MCF 10A (cell line): Measurements from ENCODE around the gene SNX22. TPM values are rescaled to one million over a fixed set of nuclear protein-coding genes. Genes with fewer than 3 reads are reported as not detected.
A peak's percentile ranks its signal among the peaks of the same experiment; 100 is the strongest.

Experiments used
- BruUV-seq: library from RNA; stranded (reverse); fragments of 400-500 nt; replicated peaks from 2 replicates; lab custom pipeline; 2021; lab: Mats Ljungman, UMichigan
- CTCF ChIA-PET: fragments of 300-600 bp; sonication (Branson Sonifier 250); formaldehyde crosslinking; extraction: SDS; loops from one replicate; lab custom pipeline; 2021; ENCODE audit warnings: antibody characterized with exemption, inconsistent platforms; lab: Yijun Ruan, JAX
- POLR2A ChIA-PET: fragments of 300-600, 350-650 bp; sonication (Branson Sonifier 250); formaldehyde crosslinking; extraction: SDS; loops from one replicate; lab custom pipeline; 2020; ENCODE audit warnings: antibody characterized with exemption, inconsistent platforms; lab: Yijun Ruan, JAX
- DNase-seq: peaks from one replicate; pipeline ENCODE4 v3.0.0-alpha.2; 2018; ENCODE audit not compliant: unreplicated experiment
- H3K27ac Mint-ChIP-seq: one replicate; pipeline ENCODE4 v1.8.0; 2022; ENCODE audit warnings: mild to moderate bottlenecking, low read depth, mixed read lengths; ENCODE audit not compliant: unreplicated experiment
- H3K27me3 Mint-ChIP-seq: one replicate; pipeline ENCODE4 v1.8.0; 2022; ENCODE audit warnings: mixed read lengths; ENCODE audit not compliant: insufficient read depth, unreplicated experiment
- H3K36me3 Mint-ChIP-seq: one replicate; pipeline ENCODE4 v1.8.0; 2022; ENCODE audit warnings: mild to moderate bottlenecking, moderate library complexity, mixed read lengths; ENCODE audit not compliant: insufficient read depth, unreplicated experiment
- H3K4me1 Mint-ChIP-seq: one replicate; pipeline ENCODE4 v1.8.0; 2022; ENCODE audit warnings: mixed read lengths; ENCODE audit not compliant: insufficient read depth, unreplicated experiment
- H3K4me3 Mint-ChIP-seq: one replicate; pipeline ENCODE4 v1.8.0; 2022; ENCODE audit warnings: mild to moderate bottlenecking, moderate library complexity, mixed read lengths; ENCODE audit not compliant: unreplicated experiment
- H3K9me3 Mint-ChIP-seq: one replicate; pipeline ENCODE4 v1.8.0; 2022; ENCODE audit warnings: mixed read lengths; ENCODE audit not compliant: unreplicated experiment
- CTCF ChIP-seq: fragments of 200-600 bp; IDR thresholded peaks from one replicate; pipeline ENCODE4 v1.8.0; 2022; ENCODE audit warnings: antibody characterized with exemption, mild to moderate bottlenecking; ENCODE audit not compliant: unreplicated experiment
- intact Hi-C: fragments of 100-400 bp; cut with micrococcal nuclease; formaldehyde crosslinking; loops from 2 replicates; pipeline ENCODE4 v1.14.1; 2022
- total RNA-seq: library from RNA; stranded (reverse); gene quantifications from 2 replicates; pipeline ENCODE4 v1.2.3, GENCODE V29; 2022

SNX22 gene
- total RNA-seq, 1 experiment from 2014 or later = 0.16 TPM

- no peaks in the 10 kb centered on the region for H3K9me3 Mint-ChIP-seq
- no peak overlapping the region for H3K27ac Mint-ChIP-seq
- intact Hi-C loops = no loop called here
- peaks cover 16% of the 10 kb centered on the region for H3K36me3 Mint-ChIP-seq
- TF ChIP-seq CTCF = no peak
- no peaks in the 10 kb centered on the region for H3K4me1 Mint-ChIP-seq
- ChIA-PET POLR2A (interaction anchor here (0.6 to 3.0 kb wide), 4 partner anchors 10 to 45 kb away, joined by 3 to 12 read pairs (median 7); partner anchors contain the start of gene PPIB), CTCF (no interaction called here)
- BruUV-seq = no TSS peak
- no peaks in the 10 kb centered on the region for H3K27me3 Mint-ChIP-seq
- DNase-seq = no peak
- no peak overlapping the region for H3K4me3 Mint-ChIP-seq
Observed at GRCh38 chr15:64148168-64148567, 3.4 kb upstream of the SNX22 start.

- no peak for DNase-seq
- Mint-ChIP-seq H3K4me1 (peaks cover 2% of the 10 kb centered on the region), H3K27me3 (no peaks in the 10 kb centered on the region), H3K36me3 (peaks cover 20% of the 10 kb centered on the region), H3K9me3 (no peaks in the 10 kb centered on the region), H3K4me3 (no peak overlapping the region), H3K27ac (no peak overlapping the region)
- no TSS peak for BruUV-seq
- intact Hi-C loops = no loop called here
- no peak for TF ChIP-seq CTCF
- POLR2A ChIA-PET = interaction anchor here (0.8 to 3.0 kb wide), 2 partner anchors 11 to 13 kb away, joined by 3 to 12 read pairs; no protein-coding TSS in a partner anchor
- CTCF ChIA-PET = no interaction called here
Observed at GRCh38 chr15:64148581-64148980, 3.0 kb upstream of the SNX22 start.

- Mint-ChIP-seq H3K27me3 (no peaks in the 10 kb centered on the region), H3K4me1 (peaks cover 6% of the 10 kb centered on the region), H3K4me3 (no peak overlapping the region), H3K9me3 (no peaks in the 10 kb centered on the region), H3K36me3 (peaks cover 20% of the 10 kb centered on the region), H3K27ac (peak overlapping the region; percentile 3)
- peak; percentile 35 for DNase-seq
- no TSS peak for BruUV-seq
- TF ChIP-seq CTCF = no peak
- intact Hi-C loops = no loop called here
- ChIA-PET CTCF (interaction anchor here (0.8 to 1.8 kb wide), 3 partner anchors 11 to 539 kb away, joined by 3 to 4 read pairs (median 3); no protein-coding TSS in a partner anchor), POLR2A (no interaction called here)
Observed at GRCh38 chr15:64149424-64149823, 2.1 kb upstream of the SNX22 start.

GRCh38 chr15:64149893-64150578, 1.5 kb upstream of the SNX22 start:
- H3K9me3 Mint-ChIP-seq = no peaks in the 10 kb centered on the region
- peak overlapping the region; percentile 3 for H3K27ac Mint-ChIP-seq
- intact Hi-C loops = no loop called here
- no peak overlapping the region for H3K4me3 Mint-ChIP-seq
- no peak for TF ChIP-seq CTCF
- H3K4me1 Mint-ChIP-seq = peaks cover 6% of the 10 kb centered on the region
- peaks cover 18% of the 10 kb centered on the region for H3K36me3 Mint-ChIP-seq
- no peaks in the 10 kb centered on the region for H3K27me3 Mint-ChIP-seq
- DNase-seq = no peak
- ChIA-PET POLR2A (no interaction called here), CTCF (interaction anchor here (0.8 to 1.8 kb wide), 3 partner anchors 11 to 540 kb away, joined by 3 to 4 read pairs (median 3); no protein-coding TSS in a partner anchor)
- no TSS peak for BruUV-seq
